GM12878 (cell line): Measurements from ENCODE around the gene SLIT1. TPM values are rescaled to one million over a fixed set of nuclear protein-coding genes. Genes with fewer than 3 reads are reported as not detected.

ENCODE experiments used
- ATAC-seq: fragments of 200-7000 bp; cut with Tn5 transposase; 3 replicates; pipeline ENCODE4 v1.9.1; 2020; ENCODE audit warnings: mild to moderate bottlenecking, moderate library complexity
- BruUV-seq: library from RNA; stranded (reverse); fragments of 400-500 nt; replicated peaks from 2 replicates; lab custom pipeline; 2021; lab: Mats Ljungman, UMichigan
- CTCF ChIA-PET: fragments of 300-600 bp; sonication (Branson Sonifier 250); formaldehyde crosslinking; extraction: SDS; loops from one replicate; lab custom pipeline; 2021; ENCODE audit warnings: inconsistent platforms; lab: Yijun Ruan, JAX
- POLR2A ChIA-PET: fragments of 350-600 bp; formaldehyde crosslinking; extraction: SDS; loops from one replicate; lab custom pipeline; 2021; ENCODE audit warnings: inconsistent platforms; lab: Charles Lee
- RAD21 ChIA-PET: fragments of 300-600 bp; sonication (Branson Sonifier 250); formaldehyde crosslinking; loops from one replicate; lab custom pipeline; 2023; ENCODE audit warnings: antibody characterized with exemption; ENCODE audit not compliant: unreplicated experiment; lab: Charles Lee
- SMC1A ChIA-PET: fragments of 300-600 bp; sonication (Branson Sonifier 250); formaldehyde crosslinking; loops from one replicate; lab custom pipeline; 2023; ENCODE audit not compliant: unreplicated experiment, uncharacterized antibody; lab: Charles Lee
- DNase-seq: peaks from one replicate; pipeline ENCODE4 v3.0.0-alpha.2; 2011; ENCODE audit warnings: low read depth, low spot score
- FAIRE-seq: peaks from 3 replicates; lab custom pipeline; 2011; peaks lifted over from hg19 to GRCh38; lab: Jason Lieb, UNC
- H2AFZ ChIP-seq: 2 replicates; pipeline ENCODE4 v1.6.0; 2011; ENCODE audit warnings: low read depth, low read length, control low read depth; ENCODE audit not compliant: control insufficient read depth
- H3K27ac ChIP-seq: 2 replicates; pipeline ENCODE4 v1.5.1; 2011; ENCODE audit warnings: control low read depth; ENCODE audit not compliant: control insufficient read depth, insufficient read depth
- H3K27me3 ChIP-seq, 2 experiments: replicated peaks in 1 of 2; 2 replicates each; pipeline versions ENCODE4 v1.6.0 to v1.6.1; 2011; ENCODE audit warnings: low read length in 1 of 2; ENCODE audit not compliant: control insufficient read depth in 2 of 2, insufficient read depth in 2 of 2
- H3K36me3 ChIP-seq, 2 experiments: 2 replicates each; pipeline ENCODE4 v1.5.1; 2011; ENCODE audit warnings: low read length in 1 of 2; ENCODE audit not compliant: control insufficient read depth in 2 of 2, insufficient read depth in 2 of 2
- H3K4me1 ChIP-seq: 2 replicates; pipeline ENCODE4 v1.6.1; 2011; ENCODE audit warnings: mild to moderate bottlenecking, low read length, moderate library complexity, mixed read lengths; ENCODE audit not compliant: control insufficient read depth, insufficient read depth
- H3K4me2 ChIP-seq: 2 replicates; pipeline ENCODE4 v1.6.0; 2011; ENCODE audit warnings: control low read depth; ENCODE audit not compliant: control insufficient read depth, insufficient read depth
- H3K4me3 ChIP-seq: fragments of 200-600 bp; sonication (generic); 2 replicates; pipeline ENCODE4 v1.5.1; 2016
- H3K79me2 ChIP-seq: 2 replicates; pipeline ENCODE4 v1.6.0; 2011; ENCODE audit warnings: low read length; ENCODE audit not compliant: control insufficient read depth, insufficient read depth
- H3K9ac ChIP-seq: 2 replicates; pipeline ENCODE4 v1.8.0; 2011; ENCODE audit warnings: low read length, control low read depth, mixed read lengths; ENCODE audit not compliant: control insufficient read depth, insufficient read depth
- H3K9me3 ChIP-seq: replicated peaks from 3 replicates; pipeline ENCODE4 v1.5.1; 2011; ENCODE audit warnings: mild to moderate bottlenecking, low read length; ENCODE audit not compliant: control insufficient read depth, insufficient read depth
- H4K20me1 ChIP-seq: 2 replicates; pipeline ENCODE4 v1.6.0; 2011; ENCODE audit not compliant: control insufficient read depth, insufficient read depth
- BRCA1 ChIP-seq: IDR thresholded peaks from 2 replicates; pipeline ENCODE4 v1.6.1; 2011; ENCODE audit warnings: low read depth, low read length, improper control_type of control experiment
- DPF2 ChIP-seq: fragments of 450-650 bp; IDR thresholded peaks from 2 replicates; pipeline ENCODE4 v1.6.1; 2017; ENCODE audit warnings: mild to moderate bottlenecking
- MEF2A ChIP-seq: IDR thresholded peaks from 2 replicates; pipeline ENCODE4 v1.6.1; 2011; ENCODE audit warnings: low read depth, mild to moderate bottlenecking, low read length, moderate library complexity; ENCODE audit not compliant: insufficient read depth
- MTA3 ChIP-seq: IDR thresholded peaks from 2 replicates; pipeline ENCODE4 v1.6.1; 2012; ENCODE audit warnings: low read length, inconsistent platforms, borderline replicate concordance
- RCOR1 ChIP-seq: conservative IDR thresholded peaks from 2 replicates; pipeline ENCODE4 v1.6.1; 2012; ENCODE audit warnings: low read depth, low read length, improper control_type of control experiment
- SP1 ChIP-seq: IDR thresholded peaks from one replicate; pipeline ENCODE4 v1.6.1; 2011; ENCODE audit warnings: low read depth, low read length
- SUPT20H ChIP-seq: IDR thresholded peaks from 2 replicates; pipeline ENCODE4 v1.6.1; 2011; ENCODE audit warnings: low read depth, mild to moderate bottlenecking, low read length, moderate library complexity, borderline replicate concordance; ENCODE audit not compliant: control insufficient read depth
- whole genome bisulfite sequencing: methylation state at CpG from one replicate; pipeline ENCODE4 v1.1.6; 2016; ENCODE audit warnings: low lambda C conversion rate; ENCODE audit not compliant: insufficient replicate concordance, insufficient coverage; ENCODE audit errors: missing lambda C conversion rate; 5-methylcytosine and 5-hydroxymethylcytosine counted together
- in situ Hi-C: fragments of 300-500 bp; cut with MboI; formaldehyde crosslinking; loops from 9 replicates; pipeline ENCODE4 v1.14.3; 2018; ENCODE audit warnings: mixed read lengths
- intact Hi-C: fragments of 100-400 bp; cut with micrococcal nuclease; formaldehyde crosslinking; loops from one replicate; pipeline ENCODE4 v1.14.2; 2022; ENCODE audit not compliant: unreplicated experiment
- polyA plus RNA-seq, 11 experiments: library from polyadenylated mRNA; depleted of rRNA in 4 of 11; unstranded in 6 of 11; stranded (reverse) in 5 of 11; fragments of >200 nt; fragmentation: Nextera tagmentation in 4 of 11; fragmentation: Illumina TruSeq in 1 of 11; extraction: Ambion mirVana in 4 of 11; extraction: Trizol in 1 of 11; gene quantifications; 1 replicate in 1 of 11; 2 replicates in 10 of 11; pipeline versions ENCODE4 v1.2.1 to v1.2.3, GENCODE V29; 2011 to 2016; ENCODE audit warnings: inconsistent platforms in 2 of 11, missing spikeins in 2 of 11, low read depth in 1 of 11
- total RNA-seq, 4 experiments: library from RNA; depleted of rRNA in 3 of 4; stranded (reverse); fragments of >200 nt in 3 of 4; fragmentation: Illumina TruSeq in 1 of 4; extraction: Trizol in 1 of 4; gene quantifications; 2 replicates each; pipeline versions ENCODE4 v1.2.1 to v1.2.3, GENCODE V29; 2013 to 2021
- TF ChIP-seq, protein P1 (sequence below): fragments of 450-650 bp; IDR thresholded peaks from 2 replicates; pipeline ENCODE4 v1.6.1; 2017; ENCODE audit warnings: antibody characterized with exemption, mild to moderate bottlenecking, moderate library complexity
- TF ChIP-seq, protein P2 (sequence below): IDR thresholded peaks from 2 replicates; pipeline ENCODE4 v1.6.1; 2011; ENCODE audit warnings: borderline replicate concordance, low read depth, mild to moderate bottlenecking, moderate library complexity, low read length; ENCODE audit not compliant: insufficient read depth, poor library complexity, severe bottlenecking
- TF ChIP-seq, protein P3 (sequence below): fragments of 450-650 bp; IDR thresholded peaks from 2 replicates; pipeline ENCODE4 v1.6.1; 2018; ENCODE audit warnings: borderline replicate concordance, mild to moderate bottlenecking; ENCODE audit not compliant: partially characterized antibody

SLIT1 gene
- total and polyA plus RNA-seq, 10 of the 15 experiments (the other 5 are each of a cell fraction or from before 2014, with no cell fraction given): 0.04 to 0.19 (median 0.06) TPM; not detected in 4

- no peak for TF ChIP-seq MTA3
- no peak for TF ChIP-seq MEF2A
- no peak for TF ChIP-seq BRCA1
These were observed 123.3 kb downstream of the SLIT1 start (continued) for GRCh38 chr10:97062456-97062855.

- BruUV-seq: no TSS peak
- Histone ChIP-seq H2AFZ (no peak overlapping the region), H3K4me3 (no peak overlapping the region), H3K4me1 (no peaks in the 10 kb centered on the region), H3K36me3 (no peaks in the 10 kb centered on the region), H3K27ac (no peak overlapping the region), H3K79me2 (no peaks in the 10 kb centered on the region), H3K9ac (no peak overlapping the region), H3K27me3 (0 out of 4 replicates have a peak, but pooled peaks cover 0 to 2% of the 10 kb centered on the region in 2 experiments), H4K20me1 (no peaks in the 10 kb centered on the region), H3K9me3 (no peaks in the 10 kb centered on the region)
- ChIA-PET RAD21 (no interaction called here), POLR2A (no interaction called here), SMC1A (interaction anchor here (0.6 to 1.2 kb wide), 2 partner anchors 11 to 115 kb away, joined by 3 to 4 read pairs; no protein-coding TSS in a partner anchor), CTCF (no interaction called here)
- in situ Hi-C loops (no loop called here), intact Hi-C loops (no loop called here)
- 46% methylated on average over 5 of the region's 5 CpGs for WGBS
- DNase-seq (no peak), ATAC-seq (no peak)
- TF ChIP-seq RCOR1 (no peak), DPF2 (no peak), SP1 (no peak), SUPT20H (no peak)
- TF ChIP-seq, protein P1, sequence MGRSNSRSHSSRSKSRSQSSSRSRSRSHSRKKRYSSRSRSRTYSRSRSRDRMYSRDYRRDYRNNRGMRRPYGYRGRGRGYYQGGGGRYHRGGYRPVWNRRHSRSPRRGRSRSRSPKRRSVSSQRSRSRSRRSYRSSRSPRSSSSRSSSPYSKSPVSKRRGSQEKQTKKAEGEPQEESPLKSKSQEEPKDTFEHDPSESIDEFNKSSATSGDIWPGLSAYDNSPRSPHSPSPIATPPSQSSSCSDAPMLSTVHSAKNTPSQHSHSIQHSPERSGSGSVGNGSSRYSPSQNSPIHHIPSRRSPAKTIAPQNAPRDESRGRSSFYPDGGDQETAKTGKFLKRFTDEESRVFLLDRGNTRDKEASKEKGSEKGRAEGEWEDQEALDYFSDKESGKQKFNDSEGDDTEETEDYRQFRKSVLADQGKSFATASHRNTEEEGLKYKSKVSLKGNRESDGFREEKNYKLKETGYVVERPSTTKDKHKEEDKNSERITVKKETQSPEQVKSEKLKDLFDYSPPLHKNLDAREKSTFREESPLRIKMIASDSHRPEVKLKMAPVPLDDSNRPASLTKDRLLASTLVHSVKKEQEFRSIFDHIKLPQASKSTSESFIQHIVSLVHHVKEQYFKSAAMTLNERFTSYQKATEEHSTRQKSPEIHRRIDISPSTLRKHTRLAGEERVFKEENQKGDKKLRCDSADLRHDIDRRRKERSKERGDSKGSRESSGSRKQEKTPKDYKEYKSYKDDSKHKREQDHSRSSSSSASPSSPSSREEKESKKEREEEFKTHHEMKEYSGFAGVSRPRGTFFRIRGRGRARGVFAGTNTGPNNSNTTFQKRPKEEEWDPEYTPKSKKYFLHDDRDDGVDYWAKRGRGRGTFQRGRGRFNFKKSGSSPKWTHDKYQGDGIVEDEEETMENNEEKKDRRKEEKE: no peak
- TF ChIP-seq, protein P2, sequence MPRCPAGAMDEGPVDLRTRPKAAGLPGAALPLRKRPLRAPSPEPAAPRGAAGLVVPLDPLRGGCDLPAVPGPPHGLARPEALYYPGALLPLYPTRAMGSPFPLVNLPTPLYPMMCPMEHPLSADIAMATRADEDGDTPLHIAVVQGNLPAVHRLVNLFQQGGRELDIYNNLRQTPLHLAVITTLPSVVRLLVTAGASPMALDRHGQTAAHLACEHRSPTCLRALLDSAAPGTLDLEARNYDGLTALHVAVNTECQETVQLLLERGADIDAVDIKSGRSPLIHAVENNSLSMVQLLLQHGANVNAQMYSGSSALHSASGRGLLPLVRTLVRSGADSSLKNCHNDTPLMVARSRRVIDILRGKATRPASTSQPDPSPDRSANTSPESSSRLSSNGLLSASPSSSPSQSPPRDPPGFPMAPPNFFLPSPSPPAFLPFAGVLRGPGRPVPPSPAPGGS: peak; percentile 58
- TF ChIP-seq, protein P3, sequence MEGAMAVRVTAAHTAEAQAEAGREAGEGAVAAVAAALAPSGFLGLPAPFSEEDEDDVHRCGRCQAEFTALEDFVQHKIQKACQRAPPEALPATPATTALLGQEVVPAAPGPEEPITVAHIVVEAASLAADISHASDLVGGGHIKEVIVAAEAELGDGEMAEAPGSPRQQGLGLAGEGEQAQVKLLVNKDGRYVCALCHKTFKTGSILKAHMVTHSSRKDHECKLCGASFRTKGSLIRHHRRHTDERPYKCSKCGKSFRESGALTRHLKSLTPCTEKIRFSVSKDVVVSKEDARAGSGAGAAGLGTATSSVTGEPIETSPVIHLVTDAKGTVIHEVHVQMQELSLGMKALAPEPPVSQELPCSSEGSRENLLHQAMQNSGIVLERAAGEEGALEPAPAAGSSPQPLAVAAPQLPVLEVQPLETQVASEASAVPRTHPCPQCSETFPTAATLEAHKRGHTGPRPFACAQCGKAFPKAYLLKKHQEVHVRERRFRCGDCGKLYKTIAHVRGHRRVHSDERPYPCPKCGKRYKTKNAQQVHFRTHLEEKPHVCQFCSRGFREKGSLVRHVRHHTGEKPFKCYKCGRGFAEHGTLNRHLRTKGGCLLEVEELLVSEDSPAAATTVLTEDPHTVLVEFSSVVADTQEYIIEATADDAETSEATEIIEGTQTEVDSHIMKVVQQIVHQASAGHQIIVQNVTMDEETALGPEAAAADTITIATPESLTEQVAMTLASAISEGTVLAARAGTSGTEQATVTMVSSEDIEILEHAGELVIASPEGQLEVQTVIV: no peak
- TF ChIP-seq, all 136 proteins: peak for 1
- H3K4me2 ChIP-seq: no peak overlapping the region
- FAIRE-seq: no peak
These were observed 123.7 kb downstream of the SLIT1 start for GRCh38 chr10:97062046-97062445.
